T-helper 2 cell treated with Interferon-gamma antibody and Interleukin-4, amounts not matched to agents 5 μg/mL and 100 μg/mL, for 36 hours (primary cell): Measurements from ENCODE around the gene RBM20.

Experiments used
- DNase-seq: peaks from one replicate; pipeline ENCODE4 v3.0.0; 2021; ENCODE audit warnings: low spot score
- H3K27ac Mint-ChIP-seq: one replicate; pipeline ENCODE4 v1.8.0; 2021; ENCODE audit warnings: mild to moderate bottlenecking, mixed read lengths
- H3K27me3 Mint-ChIP-seq: one replicate; pipeline ENCODE4 v1.8.0; 2021; ENCODE audit warnings: low read depth, mixed read lengths
- H3K36me3 Mint-ChIP-seq: one replicate; pipeline ENCODE4 v1.8.0; 2021; ENCODE audit warnings: low read depth, mixed read lengths
- H3K4me1 Mint-ChIP-seq: one replicate; pipeline ENCODE4 v1.8.0; 2021; ENCODE audit warnings: low read depth, mixed read lengths
- H3K4me3 Mint-ChIP-seq: one replicate; pipeline ENCODE4 v1.8.0; 2022; ENCODE audit warnings: mild to moderate bottlenecking, moderate library complexity, mixed read lengths
- H3K9me3 Mint-ChIP-seq: one replicate; pipeline ENCODE4 v1.8.0; 2021; ENCODE audit warnings: mixed read lengths

The RBM20 gene

DNA sequence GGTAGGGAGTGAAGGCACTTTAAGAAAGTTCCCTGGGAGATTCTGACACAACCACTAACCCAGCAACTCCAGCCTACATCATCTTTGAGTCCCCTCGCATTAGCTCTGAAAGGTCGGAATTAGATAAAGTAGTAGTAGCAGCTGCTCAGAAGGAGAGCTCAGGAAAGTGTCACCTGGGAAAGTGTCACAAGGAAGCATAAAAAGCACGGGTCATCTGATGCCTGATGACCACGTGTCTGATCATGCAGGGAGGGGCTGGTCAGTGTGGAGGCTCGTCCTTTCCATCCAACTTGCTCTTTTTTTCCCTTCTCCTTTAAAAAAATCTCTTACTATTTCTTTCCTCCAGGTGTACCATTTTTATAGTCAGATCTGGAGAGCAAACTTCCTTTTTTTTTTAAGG lies 180.5 kb downstream of the RBM20 start:
- peaks cover 6% of the 10 kb centered on the region for H3K4me1 Mint-ChIP-seq
- no peak overlapping the region for H3K4me3 Mint-ChIP-seq
- no peaks in the 10 kb centered on the region for H3K36me3 Mint-ChIP-seq
- peaks cover 13% of the 10 kb centered on the region for H3K27me3 Mint-ChIP-seq
- no peaks in the 10 kb centered on the region for H3K9me3 Mint-ChIP-seq
- DNase-seq, result no peak
- H3K27ac Mint-ChIP-seq, result no peak overlapping the region

- H3K27ac Mint-ChIP-seq, result no peak overlapping the region
- H3K9me3 Mint-ChIP-seq, result no peaks in the 10 kb centered on the region
- DNase-seq, result no peak
- H3K27me3 Mint-ChIP-seq, result peaks cover 13% of the 10 kb centered on the region
- peaks cover 6% of the 10 kb centered on the region for H3K4me1 Mint-ChIP-seq
- H3K36me3 Mint-ChIP-seq, result no peaks in the 10 kb centered on the region
- H3K4me3 Mint-ChIP-seq, result no peak overlapping the region
These were observed 181.4 kb downstream of the RBM20 start for GRCh38 chr10:110825508-110825907.

- Mint-ChIP-seq H3K4me3 (no peak overlapping the region), H3K36me3 (no peaks in the 10 kb centered on the region), H3K27ac (no peak overlapping the region), H3K9me3 (no peaks in the 10 kb centered on the region), H3K4me1 (peaks cover 1% of the 10 kb centered on the region), H3K27me3 (peaks cover 13% of the 10 kb centered on the region)
- DNase-seq, result no peak
These were observed 183.3 kb downstream of the RBM20 start for GRCh38 chr10:110827410-110827809.

GRCh38 chr10:110827875-110828274 lies 183.7 kb downstream of the RBM20 start:
- no peak overlapping the region for H3K27ac Mint-ChIP-seq

GRCh38 chr10:110828525-110828924 lies 184.4 kb downstream of the RBM20 start:
- Mint-ChIP-seq H3K9me3 (no peaks in the 10 kb centered on the region), H3K4me1 (peaks cover 2% of the 10 kb centered on the region), H3K27me3 (peaks cover 13% of the 10 kb centered on the region), H3K36me3 (no peaks in the 10 kb centered on the region), H3K4me3 (no peak overlapping the region), H3K27ac (no peak overlapping the region)
- DNase-seq, result no peak

More at GRCh38 chr10:110827875-110828274, 183.7 kb downstream of the RBM20 start:
- H3K27me3 Mint-ChIP-seq, result peaks cover 13% of the 10 kb centered on the region
- no peaks in the 10 kb centered on the region for H3K36me3 Mint-ChIP-seq
- H3K4me3 Mint-ChIP-seq, result no peak overlapping the region
- no peak for DNase-seq
- H3K4me1 Mint-ChIP-seq, result no peaks in the 10 kb centered on the region
- no peaks in the 10 kb centered on the region for H3K9me3 Mint-ChIP-seq

DNA sequence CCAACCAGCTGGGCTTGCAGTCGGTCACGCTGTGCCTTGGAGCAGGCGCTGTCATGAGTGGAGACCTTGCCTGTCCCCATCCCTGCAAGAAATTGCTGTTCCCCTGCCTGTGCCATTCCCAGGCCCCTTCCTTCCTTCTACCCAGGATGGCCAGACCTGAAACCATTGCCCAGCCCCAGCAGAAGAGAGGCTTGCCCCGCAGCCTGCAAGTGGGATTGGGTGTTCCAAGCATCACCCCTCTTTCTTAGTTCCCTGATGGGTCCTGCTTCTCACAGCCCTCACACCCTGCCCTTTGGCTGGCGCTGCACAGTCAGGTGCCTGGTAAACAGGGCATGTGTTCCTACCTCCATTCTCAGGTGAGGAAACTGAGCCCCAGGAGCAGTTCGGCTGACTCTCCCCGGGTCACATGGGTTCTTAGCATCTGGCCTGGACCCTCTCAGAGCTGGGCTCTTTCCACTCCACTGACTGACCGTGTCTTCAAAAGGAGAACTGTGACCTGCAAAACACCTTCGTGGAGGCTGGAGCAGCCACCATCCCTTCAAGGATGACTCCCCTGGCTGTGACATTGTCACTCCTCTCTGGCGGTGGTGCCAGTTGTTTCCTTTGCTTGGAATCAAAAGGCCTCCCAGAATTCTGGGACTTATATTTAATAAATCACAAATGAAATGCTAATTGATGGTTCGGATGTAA lies 185.7 kb downstream of the RBM20 start:
- H3K27me3 Mint-ChIP-seq, result peaks cover 9% of the 10 kb centered on the region
- peaks cover 10% of the 10 kb centered on the region for H3K4me1 Mint-ChIP-seq
- H3K27ac Mint-ChIP-seq, result no peak overlapping the region
- no peaks in the 10 kb centered on the region for H3K9me3 Mint-ChIP-seq
- no peak for DNase-seq
- no peak overlapping the region for H3K4me3 Mint-ChIP-seq
- no peaks in the 10 kb centered on the region for H3K36me3 Mint-ChIP-seq

DNA sequence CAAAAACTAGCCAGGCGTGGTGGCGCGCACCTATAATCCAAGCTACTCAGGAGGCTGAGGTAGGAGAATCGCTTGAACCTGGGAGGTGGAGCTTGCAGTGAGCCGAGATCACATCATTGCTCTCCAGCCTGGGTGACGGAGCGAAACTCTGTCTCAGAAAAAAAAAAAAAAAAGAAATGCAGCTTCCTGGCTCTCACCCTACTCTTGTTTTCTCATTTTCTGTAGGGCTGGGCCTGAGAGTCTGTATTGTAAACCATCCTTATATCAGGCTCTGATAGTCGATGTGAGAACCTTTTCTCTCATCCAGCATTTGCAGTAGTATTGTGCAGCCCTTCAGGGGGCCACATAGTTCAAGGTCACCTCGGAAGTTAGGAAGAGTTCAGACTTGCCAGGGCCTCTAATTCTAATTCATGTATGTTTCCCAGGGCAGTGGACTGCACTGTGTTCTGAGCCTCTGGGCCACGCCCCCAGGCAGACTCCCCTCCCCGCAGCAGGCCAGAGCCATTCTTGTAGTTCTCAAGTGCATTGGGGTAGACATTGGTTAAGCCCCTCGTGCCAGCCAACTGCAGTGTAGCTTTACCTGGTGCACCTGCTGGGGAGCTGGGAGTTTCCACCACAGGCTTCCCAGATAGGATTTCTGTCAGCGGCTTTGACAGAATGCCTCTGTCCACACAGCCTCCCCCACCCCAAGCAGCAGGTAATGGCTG lies 189.3 kb downstream of the RBM20 start:
- H3K9me3 Mint-ChIP-seq, result no peaks in the 10 kb centered on the region
- no peak overlapping the region for H3K4me3 Mint-ChIP-seq
- H3K27me3 Mint-ChIP-seq, result no peaks in the 10 kb centered on the region
- no peak overlapping the region for H3K27ac Mint-ChIP-seq
- no peak for DNase-seq
- H3K4me1 Mint-ChIP-seq, result peaks cover 17% of the 10 kb centered on the region
- H3K36me3 Mint-ChIP-seq, result no peaks in the 10 kb centered on the region

- Mint-ChIP-seq H3K9me3 (no peaks in the 10 kb centered on the region), H3K27ac (no peak overlapping the region), H3K27me3 (no peaks in the 10 kb centered on the region), H3K4me1 (peaks cover 17% of the 10 kb centered on the region), H3K4me3 (no peak overlapping the region), H3K36me3 (no peaks in the 10 kb centered on the region)
- no peak for DNase-seq
These were observed 189.9 kb downstream of the RBM20 start for GRCh38 chr10:110833941-110834628.

GRCh38 chr10:110834629-110835301 lies 190.6 kb downstream of the RBM20 start:
- peak overlapping the region; percentile 42 for H3K27ac Mint-ChIP-seq
- H3K4me3 Mint-ChIP-seq, result no peak overlapping the region
- H3K36me3 Mint-ChIP-seq, result no peaks in the 10 kb centered on the region
- H3K9me3 Mint-ChIP-seq, result no peaks in the 10 kb centered on the region
- peaks cover 17% of the 10 kb centered on the region for H3K4me1 Mint-ChIP-seq
- H3K27me3 Mint-ChIP-seq, result no peaks in the 10 kb centered on the region
- no peak for DNase-seq

DNA sequence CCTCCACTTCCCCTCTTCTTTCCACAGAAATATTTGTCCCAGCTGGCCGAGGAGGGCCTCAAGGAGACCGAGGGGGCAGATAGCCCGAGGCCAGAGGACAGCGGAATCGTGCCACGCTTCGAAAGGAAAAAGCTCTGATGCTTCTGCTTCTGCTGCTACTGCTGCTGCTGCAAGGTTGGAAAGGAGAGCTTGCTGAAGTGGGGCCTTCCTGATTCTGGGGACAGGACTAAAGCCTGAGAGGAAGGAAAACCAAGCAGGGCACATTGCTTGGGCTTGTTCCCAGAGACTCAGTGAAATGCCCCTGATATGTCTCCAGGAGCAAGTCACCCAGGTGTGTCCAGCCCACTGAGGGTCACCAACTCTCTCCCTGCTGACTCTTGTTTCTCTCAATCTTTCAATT lies 191.7 kb downstream of the RBM20 start:
- H3K27ac Mint-ChIP-seq, result no peak overlapping the region
- H3K36me3 Mint-ChIP-seq, result no peaks in the 10 kb centered on the region
- H3K9me3 Mint-ChIP-seq, result no peaks in the 10 kb centered on the region
- peaks cover 17% of the 10 kb centered on the region for H3K4me1 Mint-ChIP-seq
- no peaks in the 10 kb centered on the region for H3K27me3 Mint-ChIP-seq
- DNase-seq, result no peak
- no peak overlapping the region for H3K4me3 Mint-ChIP-seq

DNA sequence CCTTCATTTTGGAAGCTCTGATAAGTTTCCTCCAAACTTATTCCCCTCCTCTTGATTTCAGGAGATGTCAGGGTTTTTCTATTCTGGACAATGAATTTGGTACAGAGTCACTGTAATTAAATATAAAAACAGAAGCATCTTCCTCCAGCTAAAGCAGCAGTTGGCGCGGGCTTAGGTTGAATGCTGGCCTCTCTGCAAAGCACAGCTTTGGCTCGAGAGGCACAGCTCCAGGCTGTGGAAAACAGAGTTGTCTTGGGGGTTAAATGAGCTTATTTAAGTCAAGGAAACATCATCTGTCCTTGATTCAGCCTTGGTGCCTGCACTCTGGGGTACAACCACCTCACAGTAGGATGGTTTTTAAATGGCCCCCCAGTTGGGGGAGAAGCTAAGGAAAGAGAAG lies 192.6 kb downstream of the RBM20 start:
- DNase-seq, result no peak
- no peak overlapping the region for H3K27ac Mint-ChIP-seq
- no peak overlapping the region for H3K4me3 Mint-ChIP-seq
- H3K27me3 Mint-ChIP-seq, result no peaks in the 10 kb centered on the region
- H3K4me1 Mint-ChIP-seq, result peaks cover 19% of the 10 kb centered on the region
- no peaks in the 10 kb centered on the region for H3K9me3 Mint-ChIP-seq
- H3K36me3 Mint-ChIP-seq, result no peaks in the 10 kb centered on the region

DNA sequence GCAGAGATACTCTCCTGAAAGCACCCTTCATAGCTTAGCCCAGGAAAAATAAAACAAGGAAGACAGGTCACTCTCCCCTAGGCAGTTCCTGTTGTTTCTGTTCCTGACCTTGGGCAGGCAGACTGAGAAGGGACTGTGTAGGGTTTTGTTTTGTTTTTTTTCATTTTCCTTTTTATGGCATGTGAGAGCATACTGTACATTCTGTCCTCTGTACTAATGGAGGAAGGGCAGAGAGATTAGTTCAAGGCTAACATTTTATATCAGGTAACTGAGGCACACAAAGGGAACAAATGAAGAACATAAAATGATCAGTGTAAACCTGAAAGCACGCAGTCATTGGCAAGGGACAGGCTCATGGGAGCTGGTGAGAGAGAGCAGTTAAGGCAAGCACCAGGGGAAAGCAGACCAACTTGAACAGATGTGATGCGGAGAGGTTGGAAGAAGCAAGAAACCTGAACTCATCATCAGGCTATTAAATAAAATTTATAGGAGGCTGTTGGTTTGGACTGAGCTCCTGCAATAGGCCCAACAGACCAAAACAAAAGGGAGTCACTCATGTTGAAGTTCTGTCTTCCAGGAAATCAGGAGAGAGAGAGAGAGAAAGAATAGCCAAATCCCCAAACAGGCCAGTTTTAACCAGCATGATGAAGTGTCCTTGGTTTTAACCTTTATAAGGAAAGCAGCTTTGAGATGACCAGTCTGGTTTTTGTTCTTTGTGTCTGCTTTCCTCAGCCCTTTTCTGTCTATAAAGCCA lies 193.5 kb downstream of the RBM20 start:
- H3K27me3 Mint-ChIP-seq, result no peaks in the 10 kb centered on the region
- H3K27ac Mint-ChIP-seq, result no peak overlapping the region
- H3K9me3 Mint-ChIP-seq, result no peaks in the 10 kb centered on the region
- H3K36me3 Mint-ChIP-seq, result no peaks in the 10 kb centered on the region
- H3K4me3 Mint-ChIP-seq, result no peak overlapping the region
- peaks cover 27% of the 10 kb centered on the region for H3K4me1 Mint-ChIP-seq
- no peak for DNase-seq

GRCh38 chr10:110840225-110840922 lies 196.2 kb downstream of the RBM20 start:
- peaks cover 41% of the 10 kb centered on the region for H3K4me1 Mint-ChIP-seq
- H3K9me3 Mint-ChIP-seq, result no peaks in the 10 kb centered on the region
- peaks cover 2% of the 10 kb centered on the region for H3K36me3 Mint-ChIP-seq
- H3K27me3 Mint-ChIP-seq, result no peaks in the 10 kb centered on the region
- no peak overlapping the region for H3K27ac Mint-ChIP-seq
- H3K4me3 Mint-ChIP-seq, result no peak overlapping the region
- no peak for DNase-seq
